ENCODE measurements around the gene SNTB2. TPM values are rescaled to one million over a fixed set of nuclear protein-coding genes. Genes with fewer than 3 reads are reported as not detected.

SNTB2 gene
- total RNA-seq, 4 donors from 2014 or later = 39.1 to 137 (median 43.0) TPM

DNA sequence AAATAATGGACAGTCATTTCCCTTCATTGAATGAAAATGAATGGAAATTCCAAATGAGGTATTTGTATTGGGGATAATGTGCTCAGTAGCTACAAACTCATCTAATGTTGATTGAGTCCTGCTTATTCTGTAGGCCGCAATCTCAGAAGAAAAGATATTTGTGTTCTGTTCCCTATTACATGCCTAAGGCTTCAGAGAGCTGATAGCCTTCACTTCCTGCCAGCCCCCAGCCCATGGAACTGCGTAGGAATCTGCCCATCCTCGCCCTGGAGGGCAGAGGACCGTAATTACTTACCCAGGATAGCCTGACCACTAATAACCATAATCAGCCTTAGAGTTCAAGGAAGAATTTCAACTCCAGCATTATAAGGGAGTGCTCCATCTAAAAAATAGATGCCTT, 17.9 kb upstream of the SNTB2 start:
- Histone ChIP-seq H3K27ac (no peak overlapping the region), H3K9me3 (no peaks in the 10 kb centered on the region), H3K27me3 (no peaks in the 10 kb centered on the region), H3K36me3 (peaks cover 2 to 55% of the 10 kb centered on the region in 2 donors), H3K4me1 (peaks cover 0 to 42% (median 3%) of the 10 kb centered on the region in 3 donors), H3K4me3 (no peak overlapping the region)
- WGBS, 2 donors (ENCODE audit: low coverage in 1 of 2) = 83 to 98% methylated on average over 3 to 4 of the region's 4 CpGs
- TF ChIP-seq, protein P1, sequence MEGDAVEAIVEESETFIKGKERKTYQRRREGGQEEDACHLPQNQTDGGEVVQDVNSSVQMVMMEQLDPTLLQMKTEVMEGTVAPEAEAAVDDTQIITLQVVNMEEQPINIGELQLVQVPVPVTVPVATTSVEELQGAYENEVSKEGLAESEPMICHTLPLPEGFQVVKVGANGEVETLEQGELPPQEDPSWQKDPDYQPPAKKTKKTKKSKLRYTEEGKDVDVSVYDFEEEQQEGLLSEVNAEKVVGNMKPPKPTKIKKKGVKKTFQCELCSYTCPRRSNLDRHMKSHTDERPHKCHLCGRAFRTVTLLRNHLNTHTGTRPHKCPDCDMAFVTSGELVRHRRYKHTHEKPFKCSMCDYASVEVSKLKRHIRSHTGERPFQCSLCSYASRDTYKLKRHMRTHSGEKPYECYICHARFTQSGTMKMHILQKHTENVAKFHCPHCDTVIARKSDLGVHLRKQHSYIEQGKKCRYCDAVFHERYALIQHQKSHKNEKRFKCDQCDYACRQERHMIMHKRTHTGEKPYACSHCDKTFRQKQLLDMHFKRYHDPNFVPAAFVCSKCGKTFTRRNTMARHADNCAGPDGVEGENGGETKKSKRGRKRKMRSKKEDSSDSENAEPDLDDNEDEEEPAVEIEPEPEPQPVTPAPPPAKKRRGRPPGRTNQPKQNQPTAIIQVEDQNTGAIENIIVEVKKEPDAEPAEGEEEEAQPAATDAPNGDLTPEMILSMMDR (IDR thresholded peaks at IDR 0.05) = no peak
- TF ChIP-seq POLR2A (IDR thresholded peaks at IDR 0.05) (no peak), EP300 (IDR thresholded peaks at IDR 0.05) (no peak), POLR2AphosphoS5 (IDR thresholded peaks at IDR 0.05) (no peak)
- no peak for ATAC-seq

DNA sequence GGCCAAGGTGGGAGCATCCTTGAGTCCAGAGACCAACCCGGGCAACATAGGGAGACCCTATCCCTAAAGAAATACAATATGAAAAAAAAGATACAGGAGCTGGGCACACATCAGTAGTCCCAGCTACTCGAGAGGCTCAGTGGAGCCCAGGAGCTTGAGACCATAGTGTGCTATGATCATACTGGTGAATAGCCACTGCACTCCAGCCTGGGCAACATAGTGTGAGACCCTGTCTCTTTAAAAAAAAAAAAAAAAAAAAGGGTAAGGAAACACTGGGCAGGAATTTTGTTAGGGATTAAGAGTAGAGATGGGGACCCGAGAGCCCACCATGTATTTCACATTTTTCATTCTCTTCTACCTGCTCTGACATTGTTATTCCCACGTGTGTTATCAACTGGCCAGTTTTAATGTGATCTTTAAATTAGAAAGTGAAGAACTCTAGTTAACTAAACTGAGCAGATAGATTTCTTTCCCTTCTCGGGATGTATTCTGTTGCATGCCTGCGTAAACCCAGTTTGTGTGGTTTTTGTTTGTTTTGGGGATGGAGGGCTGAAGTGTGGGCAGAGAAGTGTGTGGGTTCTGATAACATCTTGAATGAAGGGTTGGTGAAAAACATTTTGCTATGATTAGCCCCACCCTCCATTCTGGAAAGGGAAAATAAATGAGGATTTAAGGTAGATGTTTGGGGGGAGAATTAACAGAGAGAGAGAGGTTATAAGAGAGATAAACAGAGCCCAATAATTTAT, 17.2 kb upstream of the SNTB2 start:
- Histone ChIP-seq H3K4me3 (no peak overlapping the region), H3K36me3 (peaks cover 2 to 48% of the 10 kb centered on the region in 2 donors), H3K9me3 (no peaks in the 10 kb centered on the region), H3K27ac (peak overlapping the region in 3 of 4 donors; percentile 83 to 84 (median 83)), H3K4me1 (peaks cover 0 to 50% (median 6%) of the 10 kb centered on the region in 3 donors), H3K27me3 (no peaks in the 10 kb centered on the region)
- no peak for ATAC-seq
- 71 to 86% methylated on average over 4 to 6 of the region's 6 CpGs for WGBS, 2 donors (ENCODE audit: low coverage in 1 of 2)
- no peak for TF ChIP-seq POLR2AphosphoS5 (IDR thresholded peaks at IDR 0.05)
- TF ChIP-seq POLR2A (IDR thresholded peaks at IDR 0.05) = no peak
- TF ChIP-seq, protein P1 (IDR thresholded peaks at IDR 0.05) = no peak
- no peak for TF ChIP-seq EP300 (IDR thresholded peaks at IDR 0.05)

DNA sequence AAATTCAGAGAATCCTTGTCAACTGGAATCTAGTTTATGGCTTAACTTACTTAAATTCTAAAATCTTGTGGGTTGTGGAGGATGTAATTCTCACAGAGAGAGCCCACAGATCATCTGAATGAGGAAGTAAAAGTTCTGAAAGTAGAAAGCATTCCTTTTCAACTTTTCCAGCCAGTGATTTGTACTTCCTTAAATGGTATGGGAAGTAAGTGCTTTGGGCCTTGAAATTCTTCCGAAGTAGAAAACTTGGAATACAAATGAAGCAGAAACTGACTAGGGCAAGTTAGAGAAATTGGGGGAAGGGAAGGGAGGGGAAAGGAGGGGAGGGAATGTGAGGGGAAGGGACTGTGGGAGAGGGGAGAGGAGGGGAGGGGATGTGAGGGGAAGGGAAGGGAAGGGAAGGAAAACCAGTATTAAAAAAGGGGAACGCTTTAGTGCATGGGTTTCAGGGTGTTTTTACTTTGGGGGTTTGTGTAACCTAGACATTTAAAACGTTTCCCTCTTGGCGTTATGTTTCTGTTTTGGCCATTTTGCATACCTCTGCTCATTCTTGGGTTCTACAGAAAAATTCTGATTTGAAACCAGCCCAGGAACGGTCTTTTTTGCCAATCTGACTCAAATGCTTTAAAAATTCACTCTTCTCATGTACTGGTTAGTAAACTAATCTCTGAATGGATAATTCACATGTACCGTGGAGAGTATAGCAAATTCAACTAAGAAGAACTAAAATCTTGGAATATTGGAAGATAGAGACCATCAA, 15.5 kb upstream of the SNTB2 start:
- WGBS, 2 donors (ENCODE audit: low coverage in 1 of 2) = 0 to 26% methylated on average over 2 to 6 of the region's 6 CpGs
- Histone ChIP-seq H3K4me3 (no peak overlapping the region), H3K27ac (peak overlapping the region; percentile 83 to 87 (median 84)), H3K36me3 (peaks cover 2 to 31% of the 10 kb centered on the region in 2 donors), H3K4me1 (peaks cover 0 to 54% (median 7%) of the 10 kb centered on the region in 3 donors), H3K27me3 (no peaks in the 10 kb centered on the region), H3K9me3 (no peaks in the 10 kb centered on the region)
- TF ChIP-seq POLR2AphosphoS5 (IDR thresholded peaks at IDR 0.05) (peak; percentile 23), POLR2A (IDR thresholded peaks at IDR 0.05) (no peak)
- TF ChIP-seq, protein P1 (IDR thresholded peaks at IDR 0.05) = no peak
- ATAC-seq = no peak

DNA sequence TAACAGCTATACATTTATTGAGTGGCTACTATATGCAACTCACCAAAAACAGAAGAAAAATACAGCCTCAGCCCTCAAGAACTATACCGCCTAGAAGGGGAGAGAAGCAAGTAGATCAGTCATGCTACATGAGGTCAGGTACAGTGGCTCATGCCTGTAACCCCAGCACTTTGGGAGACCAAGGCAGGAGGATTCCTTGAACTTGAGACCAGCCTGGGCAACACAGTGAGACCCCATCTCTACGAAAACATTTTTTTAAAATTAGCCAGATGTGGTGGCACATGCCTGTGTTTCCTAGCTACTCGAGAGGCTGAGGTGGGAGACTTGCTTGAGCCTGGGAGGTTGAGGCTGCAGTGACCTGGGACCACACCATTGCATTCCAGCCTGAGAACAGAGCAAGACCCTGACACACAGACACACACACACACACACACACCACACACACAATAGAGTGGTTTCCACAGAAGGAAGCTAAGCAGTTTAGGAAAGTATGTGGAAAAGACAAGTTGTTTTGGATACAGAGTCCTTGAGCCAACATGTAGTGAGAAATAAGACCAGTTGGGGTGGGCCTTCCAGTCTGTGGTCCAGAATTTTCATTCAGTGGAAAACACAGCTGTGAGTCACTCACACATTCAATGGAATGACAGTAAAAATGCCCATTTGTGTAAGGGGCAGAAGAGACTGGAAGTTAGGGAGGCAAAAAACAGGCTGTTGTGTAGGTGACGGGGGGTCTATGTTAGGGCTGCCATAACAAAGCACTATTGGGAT, 10.7 kb upstream of the SNTB2 start:
- Histone ChIP-seq H3K9me3 (no peaks in the 10 kb centered on the region), H3K27me3 (no peaks in the 10 kb centered on the region), H3K4me3 (no peak overlapping the region), H3K36me3 (no peaks in the 10 kb centered on the region), H3K27ac (peak overlapping the region in 3 of 4 donors; percentile 45 to 70 (median 53)), H3K4me1 (peaks cover 8 to 92% (median 27%) of the 10 kb centered on the region in 3 donors)
- 54 to 71% methylated on average over 3 to 4 of the region's 4 CpGs for WGBS, 2 donors (ENCODE audit: low coverage in 1 of 2)
- peak; percentile 52 for ATAC-seq
- TF ChIP-seq POLR2AphosphoS5 (IDR thresholded peaks at IDR 0.05) (peak; percentile 40), EP300 (IDR thresholded peaks at IDR 0.05) (no peak)
